Stimulated activated CD8-positive, alpha-beta memory T cell treated with anti-CD3 and anti-CD28 coated beads, Interleukin-4, amount 100 ng/mL, for 1 hour (primary cell): Measurements from ENCODE around the gene HOGA1.
"Not testable (repeated sequence)": the region's sequence is repeated elsewhere in the genome, so short reads cannot be mapped to it uniquely, and the experiment has no call there.

Experiments
- DNase-seq, 2 donors: peaks; one replicate each; pipeline ENCODE4 v3.0.0-alpha.2; 2020; ENCODE audit warnings: low read depth in 2 of 2, low spot score in 1 of 2

The HOGA1 gene

GRCh38 chr10:97607095-97607636 lies 23.0 kb downstream of the HOGA1 start:
- DNase-seq: no peak

GRCh38 chr10:97608991-97609561 lies 24.9 kb downstream of the HOGA1 start:
- DNase-seq: no peak

GRCh38 chr10:97611473-97611872 lies 27.3 kb downstream of the HOGA1 start:
- DNase-seq: no peak

- DNase-seq: no peak
These were observed 28.2 kb downstream of the HOGA1 start for GRCh38 chr10:97612386-97612785.

DNA sequence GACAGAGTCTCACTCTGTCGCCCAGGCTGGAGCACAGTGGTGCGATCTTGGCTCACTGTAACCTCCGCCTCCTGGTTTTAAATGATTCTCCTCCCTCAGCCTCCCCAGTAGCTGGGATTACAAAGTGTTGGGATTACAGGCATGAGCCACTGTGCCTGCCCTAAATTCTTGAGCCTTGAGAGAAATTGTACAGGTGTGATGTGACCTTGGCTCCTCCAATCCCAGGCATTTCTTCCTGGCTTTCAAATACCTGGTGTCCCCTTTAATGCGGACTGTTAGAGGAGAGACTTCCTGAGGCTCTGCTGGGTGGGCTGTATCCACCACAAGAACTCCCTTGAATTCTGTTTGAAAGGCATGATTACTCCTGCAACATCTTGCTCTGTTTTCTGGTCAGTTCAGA lies 34.1 kb downstream of the HOGA1 start:
- DNase-seq: no peak

DNA sequence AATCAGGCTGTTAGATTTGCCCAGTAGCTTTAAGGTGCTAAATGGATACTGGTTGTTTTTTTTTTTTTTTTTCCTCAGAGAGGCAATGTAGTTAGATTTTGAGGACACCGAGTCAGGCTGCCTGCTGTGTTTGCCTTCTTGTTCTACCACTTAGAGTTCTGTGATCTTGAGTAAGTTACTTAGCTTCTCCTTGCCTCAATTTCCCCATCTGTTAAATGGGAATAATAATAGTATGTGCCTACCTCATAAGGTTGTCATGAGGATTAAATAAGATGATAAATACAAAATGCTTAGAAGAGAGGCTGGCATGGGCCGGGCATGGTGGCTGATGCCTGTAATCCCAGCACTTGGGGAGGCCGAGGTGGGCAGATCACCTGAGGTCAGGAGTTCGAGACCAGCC lies 34.5 kb downstream of the HOGA1 start:
- DNase-seq: no peak

GRCh38 chr10:97623277-97623676 lies 39.1 kb downstream of the HOGA1 start:
- DNase-seq: no peak

- no peak for DNase-seq
These were observed 43.5 kb downstream of the HOGA1 start for GRCh38 chr10:97627731-97628130.

DNA sequence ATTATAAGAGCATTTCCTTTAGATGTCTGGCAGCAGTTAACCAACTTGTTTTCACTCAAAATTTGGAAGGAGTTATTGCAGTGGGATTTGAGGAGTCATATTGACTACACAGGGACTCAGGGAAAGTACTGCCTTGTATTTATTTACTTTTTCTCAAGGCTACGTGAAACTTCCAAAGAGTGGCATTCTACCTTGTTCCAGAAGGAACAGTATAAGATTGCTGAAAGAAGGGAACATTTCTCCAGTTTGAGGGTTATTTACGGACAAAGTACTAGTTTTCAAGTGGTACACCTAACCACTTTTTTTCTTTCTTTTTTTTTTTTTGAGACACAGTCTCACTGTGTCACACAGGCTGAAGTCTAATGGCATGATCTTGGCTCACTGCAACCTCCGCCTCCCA lies 44.0 kb downstream of the HOGA1 start:
- DNase-seq: no peak

DNA sequence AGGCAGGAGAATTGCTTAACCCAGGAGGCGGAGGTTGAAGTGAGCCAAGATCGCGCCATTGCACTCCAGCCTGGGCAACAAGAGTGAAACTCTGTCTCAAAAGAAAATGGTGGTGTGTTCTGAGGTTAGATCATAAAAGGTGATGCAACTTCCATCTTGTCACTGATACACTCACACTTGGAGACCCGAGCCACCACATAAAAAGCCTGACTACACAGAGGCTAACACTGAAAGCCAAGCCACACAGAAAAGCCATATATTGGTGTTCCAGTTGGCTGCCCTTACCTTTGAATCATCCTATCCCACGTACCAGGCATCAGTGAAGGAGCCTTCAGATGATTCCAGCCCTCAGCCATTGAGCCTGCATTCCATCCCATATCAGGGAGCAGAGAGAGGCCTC lies 45.1 kb downstream of the HOGA1 start:
- DNase-seq: no peak

DNA sequence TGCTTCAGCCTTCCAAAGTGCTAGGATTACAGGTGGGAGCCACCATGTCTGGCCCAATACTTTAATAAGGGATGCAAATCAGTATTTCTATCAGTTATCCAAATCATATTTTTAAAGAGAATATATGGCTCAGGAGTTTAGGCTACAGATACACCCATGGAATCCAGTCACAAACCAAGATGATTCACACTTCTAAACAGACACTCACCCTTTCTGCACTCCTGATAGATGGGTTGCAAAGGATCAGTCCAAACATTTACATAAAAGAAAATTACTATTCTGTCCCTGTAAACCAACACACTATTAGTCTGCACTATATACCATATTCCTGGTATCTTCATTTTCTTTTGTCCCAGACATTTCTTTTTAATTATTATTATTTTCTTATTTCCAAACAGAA lies 46.9 kb downstream of the HOGA1 start:
- no peak for DNase-seq

DNA sequence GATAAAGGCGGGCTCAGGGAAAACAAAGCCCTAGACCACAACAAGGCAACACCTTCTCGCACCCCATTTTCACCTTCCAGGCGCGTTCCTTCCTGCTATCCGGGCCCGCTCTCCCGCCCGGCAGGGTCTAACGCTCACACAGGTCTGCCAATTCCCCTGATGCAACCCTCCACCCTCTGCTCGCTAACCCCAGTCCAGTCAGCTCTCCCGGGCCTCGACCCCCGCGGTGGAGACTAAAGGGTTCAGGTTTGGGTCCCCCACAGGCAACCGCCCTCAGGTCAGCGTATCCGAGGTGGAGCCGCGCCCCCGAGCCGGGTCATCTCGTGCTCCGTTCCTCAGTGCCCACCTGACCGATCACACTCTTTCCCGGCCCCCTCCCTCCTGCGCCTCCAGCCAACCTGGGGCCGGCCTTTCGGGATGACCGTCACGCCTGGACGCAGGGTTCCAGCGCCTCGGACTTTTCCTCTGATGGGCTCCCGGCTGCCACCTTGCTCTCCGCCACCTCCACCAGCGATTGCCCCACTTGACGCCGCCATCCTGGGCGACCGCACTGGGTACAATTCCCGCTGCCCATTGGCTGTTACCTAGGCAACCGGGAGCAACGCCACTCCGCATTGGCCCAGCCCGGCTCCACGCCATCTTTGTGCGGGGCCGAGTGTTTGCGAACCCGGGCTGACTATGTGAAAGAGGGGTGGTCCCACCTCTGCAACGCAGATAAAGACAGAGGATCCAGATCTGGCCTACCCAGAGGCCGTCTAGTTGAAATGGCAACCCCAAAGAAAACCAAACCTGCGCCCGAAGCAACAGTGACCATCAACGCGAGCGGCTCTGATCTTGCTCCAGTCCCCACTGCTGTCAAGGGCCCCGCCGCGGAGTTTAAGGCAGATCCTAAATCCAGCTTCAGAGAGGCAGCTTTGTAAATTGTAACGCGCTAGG lies 49.0 kb downstream of the HOGA1 start, which contains the start of gene MORN4:
Gene MORN4 (minus strand): TSS at position 552 of the 936 bp plus-strand sequence. CDS start 13,847 bp downstream, outside the sequence.
- peak; percentile 67 to 78 for DNase-seq

DNA sequence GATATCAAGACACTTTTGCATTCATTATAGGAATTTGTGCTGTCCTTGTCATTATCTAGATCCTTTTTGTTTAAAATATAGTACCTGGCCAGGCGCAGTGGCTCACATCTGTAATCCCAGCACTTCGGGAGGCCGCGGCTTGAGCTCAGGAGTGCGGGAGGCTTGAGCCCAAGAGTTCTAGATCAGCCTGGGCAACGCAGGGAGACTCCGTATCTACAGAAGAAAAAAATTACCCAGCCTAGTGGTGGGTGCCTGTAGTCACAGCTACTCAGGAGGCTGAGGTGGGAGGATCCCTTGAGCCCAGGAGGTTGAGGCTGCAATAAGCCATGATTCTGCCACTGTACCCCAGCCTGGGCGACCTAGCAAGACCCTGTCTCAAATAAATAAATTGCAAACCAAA lies 49.7 kb downstream of the HOGA1 start:
- no peak for DNase-seq

DNA sequence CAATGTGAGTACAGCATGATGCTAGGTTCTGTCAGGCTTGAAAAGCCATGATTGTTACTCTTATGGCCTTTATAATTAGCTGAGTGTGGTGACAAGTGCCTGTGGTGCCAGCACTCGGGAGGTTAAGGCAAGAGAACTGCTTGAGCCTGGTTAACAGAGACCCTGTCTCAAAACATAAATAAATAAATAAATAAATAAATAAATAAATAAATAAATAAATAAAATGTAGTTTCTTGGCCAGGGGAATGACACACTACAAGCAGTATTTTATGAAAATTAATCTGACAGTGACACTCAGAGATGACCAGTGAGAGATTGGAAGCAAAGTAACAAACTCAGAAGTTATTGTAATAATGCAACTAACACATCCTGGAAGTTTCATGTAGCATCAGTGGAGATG lies 51.4 kb downstream of the HOGA1 start:
- DNase-seq: no peak

- DNase-seq: not testable (repeated sequence)
These were observed 54.9 kb downstream of the HOGA1 start for GRCh38 chr10:97639090-97639489.

DNA sequence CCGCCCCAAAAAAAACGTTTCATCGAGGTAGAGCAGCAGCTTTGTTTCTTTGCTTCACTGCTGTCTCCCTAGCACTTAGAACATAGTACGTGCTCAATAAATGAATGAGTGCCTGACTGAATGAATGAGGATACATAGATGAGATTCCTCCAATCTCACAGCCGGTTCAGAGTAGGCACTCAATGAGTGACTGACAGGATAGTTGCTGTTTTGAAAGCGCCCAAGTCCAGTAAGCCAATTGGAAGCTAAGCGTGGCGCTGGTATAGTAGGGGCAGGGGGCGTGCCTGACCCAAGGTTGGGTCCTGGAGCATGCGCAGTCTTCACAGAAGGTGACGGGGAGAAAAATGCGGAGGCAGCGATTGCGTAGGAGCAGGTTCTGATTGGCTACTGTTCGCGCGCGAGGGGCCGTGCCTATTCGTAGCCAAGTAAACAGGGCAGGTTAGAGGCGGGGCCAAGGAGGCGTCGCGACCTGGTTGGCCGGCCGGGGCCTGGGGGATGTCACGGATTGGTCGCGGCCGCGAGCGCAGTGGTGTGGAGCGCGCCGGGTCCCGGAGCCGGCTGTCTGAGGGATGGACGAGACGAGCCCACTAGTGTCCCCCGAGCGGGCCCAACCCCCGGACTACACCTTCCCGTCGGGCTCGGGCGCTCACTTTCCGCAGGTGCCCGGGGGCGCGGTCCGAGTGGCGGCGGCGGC lies 56.1 kb downstream of the HOGA1 start, which contains the start of gene PI4K2A:
Gene PI4K2A (plus strand): TSS at position 498 of the 694 bp plus-strand sequence. CDS start 72 bp downstream, at position 570.
- DNase-seq: peak; percentile 93 to 97

DNA sequence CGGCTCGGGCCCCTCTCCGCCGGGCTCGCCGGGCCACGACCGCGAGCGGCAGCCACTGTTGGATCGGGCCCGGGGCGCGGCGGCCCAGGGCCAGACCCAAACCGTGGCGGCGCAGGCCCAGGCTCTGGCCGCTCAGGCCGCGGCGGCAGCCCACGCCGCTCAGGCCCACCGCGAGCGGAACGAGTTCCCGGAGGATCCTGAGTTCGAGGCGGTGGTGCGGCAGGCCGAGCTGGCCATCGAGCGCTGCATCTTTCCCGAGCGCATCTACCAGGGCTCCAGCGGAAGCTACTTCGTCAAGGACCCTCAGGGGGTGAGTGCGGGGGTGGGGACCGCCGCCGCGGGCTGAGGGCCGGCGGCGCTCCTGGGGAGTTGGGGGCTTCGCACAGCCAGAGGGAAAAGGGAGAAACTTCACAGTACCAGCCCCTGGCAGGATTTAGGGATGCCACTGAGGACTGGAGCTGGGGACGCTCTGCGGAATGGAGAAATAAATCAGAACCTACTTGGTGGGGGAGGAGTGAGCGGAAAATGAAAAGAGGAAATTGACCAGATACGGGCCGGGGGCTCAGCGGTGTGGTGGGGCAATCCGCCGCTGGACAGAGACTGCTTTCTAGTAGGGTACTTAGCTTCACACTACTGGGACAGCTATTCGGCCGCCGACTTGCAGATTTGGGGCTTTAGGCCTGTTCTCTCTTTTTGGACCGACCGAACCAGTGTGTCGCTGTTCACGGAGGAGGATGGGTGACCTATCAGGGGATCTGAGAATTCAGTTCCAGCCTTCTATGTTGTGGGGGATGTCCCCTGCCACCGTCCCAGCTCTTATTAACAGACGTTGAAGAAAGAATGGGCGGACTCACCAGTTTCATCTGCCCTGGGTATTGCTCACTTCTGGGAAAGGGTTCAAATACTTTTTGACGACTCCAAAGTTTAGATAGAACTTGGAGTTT lies 57.0 kb downstream of the HOGA1 start:
- DNase-seq: peak in 1 of 2 donors; percentile 2

- not testable (repeated sequence) for DNase-seq
These were observed 58.4 kb downstream of the HOGA1 start for GRCh38 chr10:97642471-97643159.

DNA sequence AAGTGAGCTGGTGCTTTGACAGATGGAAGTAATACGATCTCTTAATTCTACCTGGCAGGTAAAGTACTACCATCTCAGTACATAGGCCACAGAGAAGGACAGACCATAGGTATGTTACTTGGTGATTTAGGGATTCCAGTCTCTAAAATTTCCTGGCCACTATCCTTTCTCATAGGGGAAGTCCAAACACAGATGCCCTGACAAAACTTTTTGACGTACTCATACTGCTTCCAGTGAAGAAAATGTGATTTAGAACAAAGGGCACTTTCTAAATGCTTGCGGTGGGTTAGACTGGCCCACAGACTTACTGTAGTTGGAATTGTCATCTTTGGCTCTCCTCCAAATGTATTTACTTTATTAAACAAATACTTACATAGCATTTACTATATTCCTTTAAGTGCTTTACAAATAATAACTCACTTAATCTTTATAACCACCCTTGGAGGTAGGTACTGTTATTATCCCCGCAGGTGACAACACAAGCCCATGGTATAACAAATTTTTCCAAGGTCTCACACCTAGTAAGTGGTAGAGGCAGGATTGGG lies 59.3 kb downstream of the HOGA1 start:
- DNase-seq: no peak
